GM12873 (cell line): ENCODE data around the gene SLC39A6.

Experiments used
- TF ChIP-seq, protein P1 (sequence below): IDR thresholded peaks from 2 replicates; pipeline ENCODE4 v1.5.1; 2012; ENCODE audit warnings: low read depth, mild to moderate bottlenecking, moderate library complexity, low read length, control low read depth; ENCODE audit not compliant: insufficient read depth; ENCODE audit errors: missing control alignments

The SLC39A6 gene

DNA sequence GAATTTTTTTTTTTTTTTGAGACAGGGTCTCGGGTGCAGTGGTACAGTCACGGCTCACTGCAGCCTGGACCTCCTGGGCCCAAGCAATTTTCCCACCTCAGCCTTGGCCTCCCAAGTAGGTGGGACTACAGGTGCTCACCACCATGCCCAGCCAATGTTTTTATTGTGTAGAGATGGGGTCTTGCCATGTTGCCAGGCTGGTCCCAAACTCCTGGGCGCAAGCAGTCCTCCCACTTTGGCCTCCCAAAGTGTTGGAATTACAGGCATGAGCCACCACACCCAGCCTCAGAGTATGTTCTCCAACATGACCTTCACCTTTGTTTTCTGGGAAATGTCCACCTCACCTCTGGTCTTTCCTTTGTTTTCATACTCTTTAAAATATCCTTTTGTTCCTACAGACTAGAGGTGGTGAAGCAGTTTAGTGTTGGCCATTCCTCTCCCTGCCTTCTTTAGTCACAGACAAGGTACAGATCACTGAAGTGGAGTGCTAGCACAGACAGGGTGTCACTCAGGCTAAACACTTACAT, 38.6 kb upstream of the SLC39A6 start:
- TF ChIP-seq, protein P1, sequence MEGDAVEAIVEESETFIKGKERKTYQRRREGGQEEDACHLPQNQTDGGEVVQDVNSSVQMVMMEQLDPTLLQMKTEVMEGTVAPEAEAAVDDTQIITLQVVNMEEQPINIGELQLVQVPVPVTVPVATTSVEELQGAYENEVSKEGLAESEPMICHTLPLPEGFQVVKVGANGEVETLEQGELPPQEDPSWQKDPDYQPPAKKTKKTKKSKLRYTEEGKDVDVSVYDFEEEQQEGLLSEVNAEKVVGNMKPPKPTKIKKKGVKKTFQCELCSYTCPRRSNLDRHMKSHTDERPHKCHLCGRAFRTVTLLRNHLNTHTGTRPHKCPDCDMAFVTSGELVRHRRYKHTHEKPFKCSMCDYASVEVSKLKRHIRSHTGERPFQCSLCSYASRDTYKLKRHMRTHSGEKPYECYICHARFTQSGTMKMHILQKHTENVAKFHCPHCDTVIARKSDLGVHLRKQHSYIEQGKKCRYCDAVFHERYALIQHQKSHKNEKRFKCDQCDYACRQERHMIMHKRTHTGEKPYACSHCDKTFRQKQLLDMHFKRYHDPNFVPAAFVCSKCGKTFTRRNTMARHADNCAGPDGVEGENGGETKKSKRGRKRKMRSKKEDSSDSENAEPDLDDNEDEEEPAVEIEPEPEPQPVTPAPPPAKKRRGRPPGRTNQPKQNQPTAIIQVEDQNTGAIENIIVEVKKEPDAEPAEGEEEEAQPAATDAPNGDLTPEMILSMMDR: no peak

DNA sequence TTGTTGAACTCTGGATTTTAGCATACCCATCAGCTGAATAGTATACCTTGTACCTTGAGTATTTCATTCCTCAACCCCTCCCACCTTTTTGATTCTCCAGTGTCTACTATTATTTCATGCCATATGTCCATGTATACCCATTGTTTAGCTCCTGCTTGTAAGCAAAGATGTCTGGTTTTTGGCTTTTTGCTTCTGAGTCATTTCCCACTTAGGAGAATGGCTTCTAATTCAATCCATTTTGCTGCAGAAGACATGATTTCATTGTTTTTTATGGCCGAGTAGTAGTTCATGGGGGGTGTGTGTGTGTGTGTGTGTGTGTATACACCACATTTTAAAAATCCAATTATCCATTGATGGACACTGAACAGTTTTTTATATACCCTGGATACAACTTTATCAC, 33.8 kb upstream of the SLC39A6 start:
- TF ChIP-seq, protein P1: no peak

DNA sequence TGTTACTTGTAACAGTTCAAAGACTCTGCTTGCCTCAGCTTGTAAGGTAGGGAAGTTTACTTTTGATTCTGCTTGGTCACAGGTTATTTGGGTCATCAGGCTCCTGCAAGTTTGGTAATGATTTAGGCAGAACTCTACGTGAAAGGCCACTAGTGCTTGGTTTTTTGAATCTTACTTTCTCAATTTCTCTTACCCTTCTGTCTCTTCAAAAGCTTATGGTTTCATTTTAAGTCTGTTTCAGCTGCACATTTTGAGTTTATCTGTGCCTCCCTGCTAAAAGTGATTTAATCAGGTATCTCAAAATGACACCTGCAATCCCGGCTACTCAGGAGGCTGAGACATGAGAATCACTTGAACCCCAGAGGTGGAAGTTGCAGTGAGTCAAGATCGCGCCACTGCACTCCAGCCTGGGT, 31.8 kb upstream of the SLC39A6 start:
- TF ChIP-seq, protein P1: no peak

DNA sequence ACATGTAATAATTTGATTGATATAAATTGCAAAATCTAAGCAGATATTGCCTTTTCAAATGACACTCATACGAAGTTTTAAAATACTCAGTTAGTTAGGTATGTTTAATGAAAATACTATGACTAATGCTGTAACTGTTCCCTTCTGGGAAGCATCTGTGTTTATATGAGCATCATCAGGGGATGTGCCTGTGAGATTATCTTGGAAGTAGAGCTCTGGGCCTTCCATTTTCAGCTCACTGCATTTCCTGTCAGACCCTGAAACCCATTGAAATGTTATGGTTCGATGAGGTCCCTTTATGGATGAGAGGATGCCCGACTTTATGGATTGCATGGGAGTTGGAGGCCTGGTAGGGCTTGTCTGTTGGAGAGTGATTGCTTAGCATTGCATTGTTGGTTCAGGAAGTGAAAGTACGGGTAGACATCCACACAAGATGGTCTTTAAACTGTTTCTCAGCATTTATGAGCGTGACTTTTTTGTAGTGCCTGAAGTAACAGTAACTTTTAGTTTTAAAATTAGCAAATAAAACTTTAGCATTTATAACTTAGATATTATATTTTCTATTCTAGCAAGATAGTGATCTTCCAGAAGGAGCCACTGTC, 29.2 kb upstream of the SLC39A6 start:
- TF ChIP-seq, protein P1: no peak

DNA sequence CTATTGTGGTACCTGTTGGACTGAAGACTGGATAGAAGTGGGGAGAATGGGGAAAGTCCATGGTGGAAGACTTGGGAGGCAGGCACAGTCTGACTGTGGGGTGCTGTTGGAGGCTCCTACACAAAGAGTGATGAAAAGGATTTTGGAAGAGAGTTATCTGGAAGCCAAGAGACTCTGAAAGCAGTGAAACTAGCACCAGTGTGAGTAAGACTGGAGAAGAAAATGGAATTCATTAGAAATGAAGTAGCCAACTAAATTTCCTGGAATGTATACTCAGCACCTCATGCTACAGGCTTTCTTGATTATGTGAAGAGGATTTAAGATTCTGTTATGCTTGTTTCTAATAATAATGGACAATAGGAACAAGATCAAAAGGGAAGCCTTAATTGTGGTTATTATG, 28.3 kb upstream of the SLC39A6 start:
- TF ChIP-seq, protein P1: no peak

DNA sequence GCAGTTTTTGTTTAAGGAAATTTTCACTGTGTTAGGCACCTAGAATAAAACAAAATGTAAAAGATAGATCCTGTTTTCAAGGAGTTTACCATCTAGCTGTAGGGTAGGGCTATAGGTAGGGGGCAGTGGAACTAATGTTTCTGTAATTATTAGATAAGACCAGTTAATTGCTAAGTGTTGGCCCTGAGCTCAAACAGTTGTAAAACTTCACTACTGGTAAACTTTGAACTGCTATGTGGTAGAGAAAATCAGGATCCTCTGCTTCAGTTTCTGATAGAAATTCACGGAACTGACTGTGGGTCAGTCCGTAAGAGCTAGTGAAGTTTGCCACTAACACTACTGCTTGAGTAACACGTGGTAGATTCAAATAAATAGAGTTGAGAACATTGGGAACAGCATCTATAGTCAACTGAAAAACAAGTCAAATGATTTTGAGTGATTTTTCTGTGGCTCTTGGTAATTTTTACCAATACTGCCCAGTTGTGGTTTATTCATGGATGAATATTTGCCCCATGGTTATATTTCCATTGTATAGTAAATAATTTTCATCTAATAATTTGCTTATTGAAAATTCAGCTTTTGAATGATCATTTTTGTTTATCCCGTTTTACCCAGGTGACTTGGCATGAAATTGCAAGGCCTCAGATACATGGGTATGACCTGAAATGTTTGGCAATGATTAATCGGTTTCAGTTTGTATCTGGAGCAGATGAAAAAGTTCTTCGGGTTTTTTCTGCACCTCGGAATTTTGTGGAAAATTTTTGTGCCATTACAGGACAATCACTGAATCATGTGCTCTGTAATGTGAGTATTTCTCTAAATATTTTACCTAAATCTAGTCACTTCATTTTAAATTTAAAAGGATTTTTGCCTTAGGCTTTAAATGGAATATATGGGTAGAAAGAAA, 27.0 kb upstream of the SLC39A6 start:
- TF ChIP-seq, protein P1: no peak

DNA sequence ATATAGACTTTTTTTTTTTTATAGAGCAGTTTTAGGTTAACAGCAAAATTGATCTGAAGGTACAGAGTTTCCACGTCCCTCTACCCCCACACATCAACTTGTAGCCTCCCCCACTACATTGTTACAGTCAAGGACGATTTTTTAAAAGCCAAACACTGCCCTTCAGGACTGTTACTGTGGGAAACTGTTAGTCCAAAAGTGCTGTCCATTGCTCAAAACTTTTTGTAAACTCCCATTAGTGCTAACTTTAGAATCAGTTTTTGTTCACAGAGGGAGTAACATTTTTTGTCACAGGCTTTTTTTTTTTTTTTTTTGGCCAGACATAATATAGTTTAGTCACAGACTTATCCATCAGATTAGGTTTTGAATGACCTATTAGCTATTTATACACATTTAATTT, 24.6 kb upstream of the SLC39A6 start:
- TF ChIP-seq, protein P1: no peak
